HCT116 (cell line): ENCODE results near the gene EPHA6. TPM values are rescaled to one million over a fixed set of nuclear protein-coding genes. Genes with fewer than 3 reads are reported as not detected.

ENCODE experiments used
- ATAC-seq: fragments of 200-7000 bp; cut with Tn5 transposase; 2 replicates; pipeline ENCODE4 v1.9.1; 2020; ENCODE audit warnings: mild to moderate bottlenecking, moderate library complexity
- BruUV-seq: library from RNA; stranded (reverse); fragments of 400-500 nt; replicated peaks from 2 replicates; lab custom pipeline; 2021; lab: Mats Ljungman, UMichigan
- CTCF ChIA-PET: fragments of 300-600 bp; sonication (Branson Sonifier 250); formaldehyde crosslinking; loops from one replicate; lab custom pipeline; 2021; ENCODE audit warnings: antibody characterized with exemption; lab: Charles Lee
- POLR2A ChIA-PET: fragments of 300-600, 350-600 bp; sonication (Branson Sonifier 250); formaldehyde crosslinking; loops from one replicate; lab custom pipeline; 2021; ENCODE audit warnings: antibody characterized with exemption; lab: Charles Lee
- RAD21 ChIA-PET, 2 experiments: fragments of 300-600 bp; sonication (Branson Sonifier 250); formaldehyde crosslinking; loops; one replicate each; lab custom pipeline; 2023; ENCODE audit warnings: low total read pairs in 2 of 2; ENCODE audit not compliant: uncharacterized antibody in 2 of 2, unreplicated experiment in 2 of 2, low non-redundant PET in 1 of 2; lab: Charles Lee
- DNase-seq: peaks from one replicate; pipeline ENCODE4 v3.0.0-alpha.2; 2010; ENCODE audit warnings: low read depth, low spot score
- H2AFZ ChIP-seq: fragments of 200-600 bp; shearing (Covaris generic), sonication (generic); 2 replicates; pipeline ENCODE4 v1.6.1; 2017; ENCODE audit warnings: low read depth, mixed run types, mixed read lengths, antibody characterized with exemption, low read length; ENCODE audit not compliant: poor library complexity, severe bottlenecking
- H3K27ac ChIP-seq: 2 replicates; pipeline ENCODE4 v1.5.1; 2012; ENCODE audit warnings: low read depth, low read length
- H3K27me3 ChIP-seq: fragments of 200-600 bp; sonication (generic); 2 replicates; pipeline ENCODE4 v1.6.1; 2016; ENCODE audit warnings: mixed run types, low read length, mixed read lengths; ENCODE audit not compliant: insufficient read depth
- H3K36me3 ChIP-seq, 2 experiments: fragments of 200-500 bp in 1 of 2; fragments of 200-600 bp in 1 of 2; sonication (Bioruptor generic) in 1 of 2; sonication (generic) in 1 of 2; 2 replicates each; pipeline versions ENCODE4 v1.5.1 to v1.6.1; 2014 to 2016; ENCODE audit warnings: low read length in 2 of 2, inconsistent platforms in 1 of 2, mixed read lengths in 1 of 2, mixed run types in 1 of 2; ENCODE audit not compliant: insufficient read depth in 2 of 2, control insufficient read depth in 1 of 2
- H3K4me1 ChIP-seq, 2 experiments: fragments of 200-600 bp in 1 of 2; sonication (generic) in 1 of 2; 2 replicates each; pipeline versions ENCODE4 v1.5.1 to v1.6.1; 2012 to 2017; ENCODE audit warnings: low read length in 2 of 2, inconsistent platforms in 1 of 2, mild to moderate bottlenecking in 1 of 2, mixed read lengths in 1 of 2, mixed run types in 1 of 2, moderate library complexity in 1 of 2; ENCODE audit not compliant: insufficient read depth in 2 of 2, control insufficient read depth in 1 of 2
- H3K4me2 ChIP-seq: fragments of 200-600 bp; sonication (generic); 2 replicates; pipeline ENCODE4 v1.6.1; 2017; ENCODE audit warnings: mixed run types, low read length, mixed read lengths
- H3K4me3 ChIP-seq, 2 experiments: fragments of 200-600 bp in 1 of 2; sonication (generic) in 1 of 2; replicated peaks in 1 of 2; 2 replicates each; pipeline ENCODE4 v1.5.1; 2011 to 2016; ENCODE audit warnings: low read length in 2 of 2, control low read depth in 1 of 2, low read depth in 1 of 2, mild to moderate bottlenecking in 1 of 2, mixed read lengths in 1 of 2, mixed run types in 1 of 2
- H3K79me2 ChIP-seq: fragments of 200-600 bp; sonication (generic); 2 replicates; pipeline ENCODE4 v1.6.1; 2017; ENCODE audit warnings: mild to moderate bottlenecking, mixed run types, low read length, moderate library complexity, mixed read lengths; ENCODE audit not compliant: insufficient read depth
- H3K9ac ChIP-seq: fragments of 200-600 bp; sonication (generic); 2 replicates; pipeline ENCODE4 v1.6.1; 2016; ENCODE audit warnings: low read length, mixed read lengths
- H3K9me2 ChIP-seq: fragments of 200-600 bp; sonication (generic), shearing (Covaris generic); 2 replicates; pipeline ENCODE4 v1.6.1; 2017; ENCODE audit warnings: mixed run types, mild to moderate bottlenecking, moderate library complexity; ENCODE audit not compliant: insufficient read depth
- H3K9me3 ChIP-seq, 2 experiments: fragments of 200-500 bp in 1 of 2; fragments of 200-600 bp in 1 of 2; sonication (Bioruptor generic) in 1 of 2; sonication (generic) in 1 of 2; 2 replicates each; pipeline ENCODE4 v1.6.1; 2014 to 2017; ENCODE audit warnings: low read length in 2 of 2, mixed read lengths in 2 of 2, inconsistent platforms in 1 of 2, low read depth in 1 of 2, mild to moderate bottlenecking in 1 of 2, mixed run types in 1 of 2, moderate library complexity in 1 of 2; ENCODE audit not compliant: control insufficient read depth in 1 of 2, insufficient read depth in 1 of 2
- H4K20me1 ChIP-seq: fragments of 200-600 bp; sonication (generic), shearing (Covaris generic); 2 replicates; pipeline ENCODE4 v1.6.1; 2017; ENCODE audit warnings: mixed run types, mild to moderate bottlenecking, moderate library complexity; ENCODE audit not compliant: insufficient read depth
- ATF3 ChIP-seq: IDR thresholded peaks from 2 replicates; pipeline ENCODE4 v1.6.1; 2012
- EGR1 ChIP-seq: IDR thresholded peaks from 2 replicates; pipeline ENCODE4 v1.6.1; 2012; ENCODE audit warnings: low read depth
- SP1 ChIP-seq: IDR thresholded peaks from 2 replicates; pipeline ENCODE4 v1.6.1; 2012; ENCODE audit warnings: low read depth
- YY1 ChIP-seq: IDR thresholded peaks from 2 replicates; pipeline ENCODE4 v1.6.1; 2011; ENCODE audit warnings: low read length, low read depth, moderate library complexity, mild to moderate bottlenecking; ENCODE audit not compliant: insufficient replicate concordance; ENCODE audit errors: extremely low read depth
- ZBTB33 ChIP-seq: IDR thresholded peaks from 2 replicates; pipeline ENCODE4 v1.6.1; 2011; ENCODE audit warnings: mild to moderate bottlenecking, low read length, moderate library complexity; ENCODE audit not compliant: insufficient replicate concordance; ENCODE audit errors: extremely low read depth
- intact Hi-C: fragments of 100-400 bp; cut with micrococcal nuclease; formaldehyde crosslinking; loops from 2 replicates; pipeline ENCODE4 v1.10.0; 2022
- total RNA-seq: library from RNA; stranded (reverse); gene quantifications from one replicate; pipeline ENCODE4 v1.2.1, GENCODE V29; 2021; ENCODE audit not compliant: unreplicated experiment
- TF ChIP-seq, protein P1 (sequence below): IDR thresholded peaks from 2 replicates; pipeline ENCODE4 v1.6.1; 2012

EPHA6 gene
- total RNA-seq, 1 experiment from 2014 or later: not detected

DNA sequence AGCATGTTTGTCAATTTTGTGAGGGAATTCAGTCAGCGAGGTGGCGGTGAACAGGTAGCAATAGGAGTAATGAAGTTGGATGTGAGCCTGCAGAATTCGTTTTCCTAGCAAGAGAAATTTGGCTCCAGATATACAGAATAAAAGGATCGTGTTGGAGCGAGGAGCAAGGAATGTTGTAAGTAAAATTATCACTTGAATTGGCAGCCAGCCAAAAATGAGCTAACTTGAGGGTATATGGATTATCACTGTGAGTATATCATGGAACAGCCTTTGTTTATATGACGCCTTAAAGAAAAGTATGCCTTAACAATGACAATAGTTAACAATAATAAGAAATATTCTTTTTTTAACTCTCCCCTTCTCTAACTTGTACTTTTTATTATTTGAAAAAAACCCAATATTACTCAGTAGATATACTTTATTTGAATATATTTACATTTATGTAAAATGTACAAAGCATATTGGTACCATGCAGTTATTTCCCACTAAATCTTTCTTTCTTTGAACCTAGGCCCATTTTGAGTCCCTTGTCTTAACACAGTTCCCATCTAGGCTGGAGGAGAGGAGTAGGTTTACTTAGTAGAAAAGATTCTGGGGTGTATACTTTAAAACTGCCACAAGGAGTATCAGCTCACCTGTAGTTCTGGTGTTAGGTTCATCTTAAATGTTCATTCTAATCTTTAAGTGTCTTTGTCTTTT, 29.3 kb downstream of the EPHA6 start:
- BruUV-seq: no TSS peak

More for the DNA sequence above, 29.3 kb downstream of the EPHA6 start:
- H3K79me2 ChIP-seq: no peaks in the 10 kb centered on the region
- intact Hi-C loops: no loop called here
- no peak for ATAC-seq
- H4K20me1 ChIP-seq: no peaks in the 10 kb centered on the region
- no peak for DNase-seq
- no peaks in the 10 kb centered on the region for H3K27me3 ChIP-seq
- RAD21 ChIA-PET: no interaction called here
- H3K4me1 ChIP-seq: no peaks in the 10 kb centered on the region
- H3K27ac ChIP-seq: no peak overlapping the region
- CTCF ChIA-PET: no interaction called here
- no peak overlapping the region for H3K9ac ChIP-seq
- H3K4me2 ChIP-seq: no peak overlapping the region
- H2AFZ ChIP-seq: no peak overlapping the region
- POLR2A ChIA-PET: no interaction called here
- H3K9me3 ChIP-seq: peaks cover 10 to 13% of the 10 kb centered on the region in 2 experiments; a peak in 2 of 4 replicates
- H3K36me3 ChIP-seq: no peaks in the 10 kb centered on the region
- no peaks in the 10 kb centered on the region for H3K9me2 ChIP-seq
- TF ChIP-seq ATF3 (no peak), SP1 (no peak), YY1 (no peak), ZBTB33 (no peak), EGR1 (no peak)
- TF ChIP-seq, protein P1, sequence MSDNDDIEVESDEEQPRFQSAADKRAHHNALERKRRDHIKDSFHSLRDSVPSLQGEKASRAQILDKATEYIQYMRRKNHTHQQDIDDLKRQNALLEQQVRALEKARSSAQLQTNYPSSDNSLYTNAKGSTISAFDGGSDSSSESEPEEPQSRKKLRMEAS: no peak
- H3K4me3 ChIP-seq: no peak overlapping the region
